HAP-1 (cell line): Measurements from ENCODE around the gene ATAD2B.
A peak's percentile ranks its signal among the peaks of the same experiment; 100 is the strongest.

Experiments
- DNase-seq, 2 experiments: peaks; one replicate each; pipeline ENCODE4 v3.0.0-alpha.2; 2016 to 2020; ENCODE audit warnings: low spot score in 2 of 2
- H3K27me3 ChIP-seq: fragments of 250-450 bp; sonication (Bioruptor Pico); 2 replicates; pipeline ENCODE4 v1.5.1; 2020; ENCODE audit warnings: low read depth, mild to moderate bottlenecking, moderate library complexity
- H3K36me3 ChIP-seq: fragments of 250-450 bp; sonication (Bioruptor Pico); replicated peaks from 2 replicates; pipeline ENCODE4 v1.5.1; 2020; ENCODE audit warnings: mild to moderate bottlenecking
- H3K4me1 ChIP-seq: fragments of 250-450 bp; sonication (Bioruptor Pico); 2 replicates; pipeline ENCODE4 v1.5.1; 2020; ENCODE audit warnings: mild to moderate bottlenecking
- H3K4me3 ChIP-seq: fragments of 250-450 bp; sonication (Bioruptor Pico); 2 replicates; pipeline ENCODE4 v1.5.1; 2020; ENCODE audit warnings: mild to moderate bottlenecking, moderate library complexity
- H3K9me3 ChIP-seq: fragments of 250-450 bp; sonication (Bioruptor Pico); 2 replicates; pipeline ENCODE4 v1.5.1; 2020; ENCODE audit warnings: mild to moderate bottlenecking, moderate library complexity
- in situ Hi-C: fragments of 300-500 bp; cut with MboI; formaldehyde crosslinking; loops from 3 replicates; pipeline ENCODE4 v1.14.3; 2020; ENCODE audit warnings: low sequenced_read_pairs, inconsistent platforms, mixed read lengths

ATAD2B gene

DNA sequence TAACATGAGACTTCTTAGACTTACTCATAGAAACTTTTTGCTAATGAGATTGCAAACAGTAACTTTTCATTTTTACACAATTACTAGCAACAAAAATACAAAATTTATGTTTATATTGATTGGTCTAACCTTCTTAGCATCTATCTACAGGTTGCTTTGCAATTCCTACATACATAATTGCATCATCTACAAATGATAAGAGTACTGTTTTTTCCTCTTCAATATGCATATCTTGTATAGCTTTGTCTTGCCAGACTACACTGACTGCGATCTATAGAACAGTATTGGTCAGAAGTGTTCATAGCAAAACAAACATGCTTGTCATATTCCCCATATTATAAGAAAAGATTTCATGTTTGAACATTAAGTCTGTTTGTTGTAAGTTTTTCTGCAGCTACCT lies 87.9 kb downstream of the ATAD2B start:
- Histone ChIP-seq H3K27me3 (no peaks in the 10 kb centered on the region), H3K36me3 (no peaks in the 10 kb centered on the region), H3K4me3 (no peak overlapping the region), H3K9me3 (no peaks in the 10 kb centered on the region), H3K4me1 (no peaks in the 10 kb centered on the region)
- in situ Hi-C loops = no loop called here
- no peak for DNase-seq

DNA sequence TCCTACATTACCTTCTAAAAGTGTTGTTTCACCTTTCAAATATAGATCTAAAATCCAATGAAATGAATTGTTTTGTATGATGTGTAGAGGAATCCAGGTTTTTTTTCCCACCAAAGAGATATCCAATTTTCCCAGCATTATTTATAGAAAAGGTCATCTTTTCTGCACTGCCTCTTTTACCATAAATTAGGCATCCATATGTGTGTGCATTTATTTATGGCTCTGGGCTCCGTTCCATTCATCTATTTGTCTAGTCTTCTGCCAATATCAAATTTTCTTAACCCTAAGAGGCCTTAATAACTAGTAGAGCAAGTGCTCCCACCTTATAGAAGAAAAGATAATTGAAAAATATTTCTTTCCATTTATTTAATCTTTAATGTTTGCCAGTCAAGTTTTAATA lies 88.3 kb downstream of the ATAD2B start:
- in situ Hi-C loops = no loop called here

DNA sequence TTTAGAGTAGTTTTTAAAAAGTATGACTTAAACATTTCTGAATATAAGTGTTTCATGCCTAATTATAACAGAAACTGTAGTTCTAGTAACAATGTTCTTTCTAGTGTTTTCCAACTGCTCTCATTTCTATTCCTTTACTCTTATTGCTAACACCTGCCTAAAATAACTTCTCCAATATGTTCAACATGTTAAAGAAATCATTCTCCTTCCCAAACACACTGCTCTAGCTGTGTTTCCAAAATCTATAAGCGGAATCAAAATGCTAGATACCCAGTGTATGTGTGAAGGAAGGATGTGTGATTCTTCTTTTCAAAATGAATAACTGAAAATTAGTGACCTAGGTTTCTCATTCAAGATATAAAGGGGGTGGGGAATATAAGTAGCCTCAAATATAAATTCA lies 89.1 kb downstream of the ATAD2B start:
- H3K36me3 ChIP-seq = no peaks in the 10 kb centered on the region
- in situ Hi-C loops = no loop called here
- no peaks in the 10 kb centered on the region for H3K4me1 ChIP-seq
- H3K9me3 ChIP-seq = no peaks in the 10 kb centered on the region
- no peaks in the 10 kb centered on the region for H3K27me3 ChIP-seq
- H3K4me3 ChIP-seq = no peak overlapping the region
- no peak for DNase-seq

More for the DNA sequence above, 88.3 kb downstream of the ATAD2B start:
- H3K9me3 ChIP-seq = no peaks in the 10 kb centered on the region
- H3K27me3 ChIP-seq = no peaks in the 10 kb centered on the region
- DNase-seq = no peak
- no peak overlapping the region for H3K4me3 ChIP-seq
- H3K36me3 ChIP-seq = no peaks in the 10 kb centered on the region
- H3K4me1 ChIP-seq = no peaks in the 10 kb centered on the region

DNA sequence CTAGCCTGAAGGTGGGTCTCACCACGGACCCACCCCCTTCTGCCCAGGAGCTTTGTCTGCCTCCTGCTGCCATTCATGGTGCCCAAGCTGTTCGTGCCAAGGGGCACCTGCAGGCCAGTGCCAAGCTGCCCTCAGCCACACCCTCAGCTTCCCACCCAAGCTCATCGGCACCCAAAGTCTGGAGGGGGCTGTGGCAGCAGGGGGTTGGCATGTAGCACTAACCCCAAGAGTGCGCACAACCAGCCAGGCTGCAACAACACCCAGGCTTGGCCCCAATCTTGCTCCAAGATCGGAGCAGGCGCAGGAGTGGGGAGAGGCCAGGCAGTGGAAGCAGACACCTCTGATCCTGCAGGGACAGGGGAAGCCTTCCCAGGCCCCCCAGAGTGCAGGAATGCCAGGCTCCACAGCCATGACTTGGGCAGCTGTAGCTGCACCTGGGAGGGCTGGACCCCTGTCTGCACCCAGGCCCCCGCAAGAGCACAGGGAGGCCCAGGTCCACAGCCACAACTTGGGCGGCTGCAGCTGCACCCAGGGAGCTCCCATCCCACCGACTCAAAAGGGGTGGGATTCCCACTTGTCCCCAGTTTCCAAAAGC lies 89.9 kb downstream of the ATAD2B start:
- H3K27me3 ChIP-seq = no peaks in the 10 kb centered on the region
- in situ Hi-C loops = no loop called here
- no peaks in the 10 kb centered on the region for H3K9me3 ChIP-seq
- H3K4me1 ChIP-seq = no peaks in the 10 kb centered on the region
- H3K4me3 ChIP-seq = no peak overlapping the region
- DNase-seq = no peak
- no peaks in the 10 kb centered on the region for H3K36me3 ChIP-seq

DNA sequence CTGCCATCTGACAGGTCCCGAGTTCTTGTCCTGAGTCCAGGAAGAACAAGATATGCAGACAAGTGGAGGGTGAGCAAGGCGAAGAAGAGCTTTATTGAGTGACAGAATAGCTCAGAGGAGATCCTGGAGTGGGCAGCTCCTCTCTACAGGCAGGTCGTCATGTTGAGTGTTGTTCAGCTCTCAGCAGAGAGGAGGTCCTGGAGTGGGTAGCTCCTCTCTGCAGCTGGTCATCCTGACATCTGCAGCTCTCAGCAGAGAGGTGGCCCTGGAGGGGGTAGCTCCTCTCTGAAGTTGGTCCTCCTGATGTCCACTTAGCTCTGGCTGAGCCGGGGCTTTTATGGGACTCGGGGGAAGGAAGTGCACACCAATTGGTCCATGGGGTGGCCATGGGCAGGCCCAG lies 90.4 kb downstream of the ATAD2B start:
- no peak overlapping the region for H3K4me3 ChIP-seq
- no peaks in the 10 kb centered on the region for H3K27me3 ChIP-seq
- H3K9me3 ChIP-seq = no peaks in the 10 kb centered on the region
- no peaks in the 10 kb centered on the region for H3K36me3 ChIP-seq
- H3K4me1 ChIP-seq = no peaks in the 10 kb centered on the region
- in situ Hi-C loops = no loop called here
- no peak for DNase-seq

DNA sequence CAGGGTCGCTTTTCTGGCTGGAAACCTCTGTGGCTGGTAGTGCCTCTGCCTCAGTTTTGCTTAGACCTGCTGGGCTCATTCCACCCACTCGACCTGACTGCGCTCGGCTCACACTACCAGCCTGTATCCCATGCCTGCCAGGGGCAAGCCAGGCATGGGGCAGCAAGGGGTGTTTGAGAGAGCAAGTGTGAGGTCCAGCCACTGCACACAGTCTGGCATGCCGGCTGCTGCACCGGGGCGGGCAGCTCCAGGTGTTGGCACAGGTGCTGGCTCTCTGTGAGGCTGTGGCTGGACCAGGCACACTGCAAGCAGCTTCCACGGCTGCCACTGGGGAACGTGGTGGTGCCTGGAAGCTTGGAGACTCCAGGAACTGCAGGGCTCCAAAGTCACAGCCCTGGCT lies 90.9 kb downstream of the ATAD2B start:
- no peaks in the 10 kb centered on the region for H3K4me1 ChIP-seq
- H3K4me3 ChIP-seq = no peak overlapping the region
- H3K27me3 ChIP-seq = no peaks in the 10 kb centered on the region
- DNase-seq = no peak
- H3K9me3 ChIP-seq = no peaks in the 10 kb centered on the region
- H3K36me3 ChIP-seq = no peaks in the 10 kb centered on the region
- in situ Hi-C loops = no loop called here

DNA sequence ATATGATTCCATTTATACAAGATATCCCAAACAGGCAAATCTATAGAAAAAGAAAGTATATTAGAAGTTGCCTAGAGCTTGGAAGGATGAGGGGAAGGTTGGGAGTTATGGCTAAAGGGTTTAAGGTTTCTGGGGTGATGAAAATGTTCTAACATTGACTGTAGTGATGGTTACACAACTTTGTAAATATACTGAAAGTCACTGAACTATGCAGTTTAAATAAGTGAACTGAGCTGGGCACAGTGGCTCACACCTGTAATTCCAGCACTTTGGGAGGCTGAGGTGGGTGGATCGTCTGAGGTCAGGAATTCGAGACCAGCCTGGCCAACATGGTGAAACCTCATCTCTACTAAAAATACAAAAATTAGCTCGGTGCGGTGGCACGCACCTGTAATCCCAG lies 91.5 kb downstream of the ATAD2B start:
- Histone ChIP-seq H3K9me3 (no peaks in the 10 kb centered on the region), H3K4me1 (no peaks in the 10 kb centered on the region), H3K36me3 (no peaks in the 10 kb centered on the region), H3K4me3 (no peak overlapping the region), H3K27me3 (no peaks in the 10 kb centered on the region)
- in situ Hi-C loops = no loop called here
- no peak for DNase-seq

DNA sequence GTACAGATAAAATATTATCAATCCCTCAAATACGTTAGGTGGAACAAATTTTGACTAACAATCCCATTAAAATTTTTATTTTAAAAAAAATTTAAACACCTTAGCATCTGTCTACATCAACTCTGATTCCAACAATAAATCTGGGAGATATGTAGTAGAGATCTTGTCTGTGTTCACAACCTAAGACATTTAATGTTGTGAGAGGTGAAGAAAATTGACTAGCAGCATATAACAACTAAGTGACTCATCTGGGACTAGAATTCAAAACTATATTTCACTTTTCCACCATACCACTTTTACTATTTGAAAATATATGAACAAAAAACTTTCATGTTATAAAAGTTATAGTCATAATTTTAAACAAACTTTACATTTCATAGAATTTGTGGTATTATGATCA lies 97.9 kb downstream of the ATAD2B start:
- Histone ChIP-seq H3K4me1 (no peaks in the 10 kb centered on the region), H3K9me3 (no peaks in the 10 kb centered on the region), H3K4me3 (no peak overlapping the region), H3K27me3 (no peaks in the 10 kb centered on the region), H3K36me3 (no peaks in the 10 kb centered on the region)
- in situ Hi-C loops = loop anchor here (10.0 kb wide), 1 partner anchor 236 kb away; no protein-coding TSS in a partner anchor
- DNase-seq = no peak

DNA sequence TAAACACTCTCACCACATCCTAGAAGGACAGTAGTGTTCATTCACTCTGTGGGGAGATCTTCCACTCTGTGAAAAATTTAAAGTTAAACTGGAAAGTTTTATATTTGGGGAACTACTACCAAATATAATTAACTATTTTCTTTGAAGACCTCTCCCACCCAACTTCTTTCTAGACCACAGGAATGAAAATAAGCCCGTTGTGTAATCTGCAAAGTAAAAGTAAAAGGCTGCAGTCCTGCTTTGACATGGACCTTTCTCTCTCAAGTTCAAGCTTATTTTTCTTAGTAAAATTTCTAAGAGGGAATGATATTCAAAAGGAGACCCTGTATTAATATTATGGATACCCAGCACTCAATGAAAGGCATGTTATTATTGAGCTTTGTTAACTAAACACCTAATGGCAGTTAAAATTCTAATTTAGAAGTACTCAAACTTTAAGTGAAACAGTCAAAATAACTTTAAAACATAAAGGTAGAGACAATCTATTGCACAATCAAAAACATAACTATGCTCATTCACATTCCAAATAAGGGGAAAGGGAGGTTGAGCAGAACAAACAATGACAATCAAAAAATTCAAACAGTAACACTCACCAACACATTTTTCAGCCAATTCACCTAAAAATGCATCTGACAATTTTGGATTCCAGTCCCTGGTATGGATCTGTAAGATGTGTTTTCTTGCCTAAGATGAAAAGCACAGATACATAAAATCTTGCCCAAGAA lies 98.5 kb downstream of the ATAD2B start:
- Histone ChIP-seq H3K27me3 (no peaks in the 10 kb centered on the region), H3K4me3 (no peak overlapping the region), H3K4me1 (no peaks in the 10 kb centered on the region), H3K9me3 (no peaks in the 10 kb centered on the region), H3K36me3 (no peaks in the 10 kb centered on the region)
- DNase-seq = no peak
- in situ Hi-C loops = loop anchor here (10.0 kb wide), 1 partner anchor 236 kb away; no protein-coding TSS in a partner anchor

DNA sequence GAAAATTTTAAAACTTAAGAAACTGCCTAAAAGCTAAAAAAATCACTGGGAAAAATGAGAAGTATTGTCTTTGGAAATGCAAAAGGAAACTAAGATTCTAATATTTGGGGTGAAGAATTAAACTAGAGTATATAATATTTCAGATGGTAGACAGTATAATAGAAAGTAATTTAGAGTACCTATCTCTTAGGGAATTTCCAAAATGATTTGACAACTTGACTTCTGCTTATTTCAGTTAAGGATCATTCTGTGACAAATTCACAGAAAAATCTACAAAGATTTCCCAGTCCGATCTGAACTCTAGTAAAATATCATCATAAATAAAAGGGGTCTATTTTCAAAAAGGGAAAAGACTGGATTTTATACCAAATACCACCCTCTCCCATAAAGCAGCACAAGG lies 99.6 kb downstream of the ATAD2B start:
- in situ Hi-C loops = loop anchor here (10.0 kb wide), 1 partner anchor 238 kb away; no protein-coding TSS in a partner anchor
- DNase-seq = no peak
- Histone ChIP-seq H3K4me1 (no peaks in the 10 kb centered on the region), H3K4me3 (no peak overlapping the region), H3K27me3 (no peaks in the 10 kb centered on the region), H3K36me3 (no peaks in the 10 kb centered on the region), H3K9me3 (no peaks in the 10 kb centered on the region)

DNA sequence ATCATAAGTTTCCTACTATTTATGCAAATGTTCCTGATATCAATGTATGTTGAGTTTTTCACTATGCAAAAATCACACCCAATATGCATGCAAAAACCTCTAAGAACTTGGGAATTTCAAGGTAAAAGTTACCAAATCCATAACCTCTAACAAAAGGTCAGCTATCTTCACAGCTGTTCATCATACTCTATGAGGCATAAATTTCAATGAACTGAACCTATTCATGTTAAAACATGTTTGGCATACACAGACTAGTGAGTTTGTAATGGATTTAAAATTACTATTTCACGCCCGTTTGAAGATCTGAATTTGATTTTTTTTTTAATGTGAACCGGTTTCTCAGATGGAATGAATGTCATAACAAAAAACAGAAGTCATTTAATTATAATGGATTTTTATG lies 100.2 kb downstream of the ATAD2B start:
- in situ Hi-C loops = loop anchor here (10.0 kb wide), 1 partner anchor 238 kb away; no protein-coding TSS in a partner anchor
- Histone ChIP-seq H3K4me1 (no peaks in the 10 kb centered on the region), H3K36me3 (no peaks in the 10 kb centered on the region), H3K9me3 (no peaks in the 10 kb centered on the region), H3K4me3 (no peak overlapping the region), H3K27me3 (no peaks in the 10 kb centered on the region)
- DNase-seq = no peak

DNA sequence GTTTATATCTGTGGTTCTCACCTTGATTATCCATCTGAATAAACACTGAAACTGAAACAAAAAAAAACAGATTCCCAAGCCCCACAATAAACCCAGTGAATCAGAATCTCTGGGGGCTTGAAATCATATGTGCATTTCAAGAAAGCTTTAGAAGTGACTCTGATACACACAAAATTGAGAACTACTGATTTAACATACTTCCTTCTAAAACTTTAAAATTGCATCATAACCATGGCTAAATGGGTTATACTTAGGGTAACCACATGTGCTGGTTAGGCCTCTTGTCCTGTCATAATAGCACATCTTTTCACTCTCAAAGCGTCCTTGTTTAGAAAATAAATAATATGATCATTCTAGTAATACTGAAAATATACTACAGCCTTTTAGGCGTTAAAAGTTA lies 100.9 kb downstream of the ATAD2B start:
- DNase-seq = no peak
- Histone ChIP-seq H3K9me3 (no peaks in the 10 kb centered on the region), H3K4me1 (no peaks in the 10 kb centered on the region), H3K36me3 (no peaks in the 10 kb centered on the region; the same call in 1 of the 2 replicates), H3K4me3 (no peak overlapping the region), H3K27me3 (no peaks in the 10 kb centered on the region)
- in situ Hi-C loops = loop anchor here (10.0 kb wide), 1 partner anchor 239 kb away; no protein-coding TSS in a partner anchor

DNA sequence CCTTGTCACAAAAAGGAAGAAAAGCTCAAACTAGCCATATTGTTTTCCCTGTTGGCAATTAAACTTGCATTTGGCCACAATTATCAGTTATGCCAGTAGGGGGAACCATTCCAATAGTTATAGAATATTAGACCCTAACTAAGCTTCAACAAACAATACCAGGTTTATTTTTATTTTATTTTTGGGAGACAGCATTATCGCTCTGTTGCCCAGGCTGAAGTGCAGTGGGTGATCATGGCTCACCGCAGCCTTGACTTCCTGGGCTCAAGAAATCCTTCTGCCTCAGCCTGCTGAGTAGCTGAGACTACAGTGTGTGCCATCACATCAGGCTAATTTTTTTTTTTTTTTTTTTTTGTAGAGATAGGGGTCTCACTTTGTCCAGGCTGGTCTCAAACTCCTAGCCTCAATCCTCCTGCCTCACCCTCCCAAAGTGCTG lies 102.1 kb downstream of the ATAD2B start:
- Histone ChIP-seq H3K4me1 (no peaks in the 10 kb centered on the region), H3K36me3 (no peaks in the 10 kb centered on the region; the same call in 1 of the 2 replicates), H3K9me3 (no peaks in the 10 kb centered on the region), H3K4me3 (no peak overlapping the region), H3K27me3 (no peaks in the 10 kb centered on the region)
- in situ Hi-C loops = loop anchor here (10.0 kb wide), 1 partner anchor 240 kb away; no protein-coding TSS in a partner anchor
- DNase-seq = peak; percentile 36 to 60

DNA sequence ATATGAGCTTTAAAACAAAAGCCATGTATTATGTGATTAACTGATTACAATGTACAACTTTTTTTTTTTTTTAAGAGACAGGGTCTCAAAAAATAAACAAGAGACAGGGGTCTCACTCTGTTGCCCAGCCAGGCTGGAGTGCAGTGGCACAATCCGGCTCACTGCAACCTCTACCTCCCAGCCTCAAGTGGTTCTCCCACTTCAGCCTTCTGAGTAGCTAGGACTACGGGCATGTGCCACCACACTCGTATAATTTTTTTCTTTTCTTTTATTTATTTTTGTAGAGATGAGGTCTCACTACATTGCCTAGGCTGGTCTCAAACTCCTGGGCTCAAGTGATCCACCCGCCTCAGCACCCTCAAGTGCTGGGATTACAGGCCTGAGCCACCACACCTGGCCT lies 103.1 kb downstream of the ATAD2B start:
- Histone ChIP-seq H3K4me1 (no peaks in the 10 kb centered on the region), H3K27me3 (no peaks in the 10 kb centered on the region), H3K36me3 (no peaks in the 10 kb centered on the region; the same call in 1 of the 2 replicates), H3K4me3 (no peak overlapping the region), H3K9me3 (no peaks in the 10 kb centered on the region)
- no peak for DNase-seq
- in situ Hi-C loops = loop anchor here (10.0 kb wide), 1 partner anchor 241 kb away; no protein-coding TSS in a partner anchor
